Measurements from ENCODE around the gene CFAP61.
"Not testable (repeated sequence)": the region's sequence is repeated elsewhere in the genome, so short reads cannot be mapped to it uniquely, and the experiment has no call there.

The CFAP61 gene

GRCh38 chr20:20095114-20095872 lies 43.0 kb downstream of the CFAP61 start:
- DNase-seq = no peak

GRCh38 chr20:20096421-20096820 lies 44.1 kb downstream of the CFAP61 start:
- DNase-seq = no peak

- no peak for DNase-seq
Observed at GRCh38 chr20:20100881-20101280, 48.5 kb downstream of the CFAP61 start.

- DNase-seq = no peak
Observed at GRCh38 chr20:20102163-20102562, 49.8 kb downstream of the CFAP61 start.

GRCh38 chr20:20102716-20103258 lies 50.5 kb downstream of the CFAP61 start:
- DNase-seq = no peak

GRCh38 chr20:20103486-20103885 lies 51.2 kb downstream of the CFAP61 start:
- no peak for DNase-seq

- DNase-seq = not testable (repeated sequence)
Observed at GRCh38 chr20:20123187-20123586, 70.9 kb downstream of the CFAP61 start.

GRCh38 chr20:20130399-20130798 lies 78.1 kb downstream of the CFAP61 start:
- DNase-seq = peak; percentile 66

GRCh38 chr20:20134941-20135575 lies 82.7 kb downstream of the CFAP61 start:
- DNase-seq = no peak

- DNase-seq = no peak
Observed at GRCh38 chr20:20136313-20136712, 84.0 kb downstream of the CFAP61 start.

- no peak for DNase-seq
Observed at GRCh38 chr20:20137851-20138250, 85.5 kb downstream of the CFAP61 start.

- DNase-seq = no peak
Observed at GRCh38 chr20:20138301-20139064, 86.2 kb downstream of the CFAP61 start.

GRCh38 chr20:20139403-20139802 lies 87.1 kb downstream of the CFAP61 start:
- no peak for DNase-seq

GRCh38 chr20:20143165-20143564 lies 90.8 kb downstream of the CFAP61 start:
- DNase-seq = no peak

- no peak for DNase-seq
Observed at GRCh38 chr20:20143646-20144045, 91.3 kb downstream of the CFAP61 start.

- no peak for DNase-seq
Observed at GRCh38 chr20:20148779-20149178, 96.4 kb downstream of the CFAP61 start.

- no peak for DNase-seq
Observed at GRCh38 chr20:20150241-20150640, 97.9 kb downstream of the CFAP61 start.

- no peak for DNase-seq
Observed at GRCh38 chr20:20160520-20160919, 108.2 kb downstream of the CFAP61 start.

GRCh38 chr20:20161611-20162010 lies 109.3 kb downstream of the CFAP61 start:
- DNase-seq = no peak

GRCh38 chr20:20167698-20168097 lies 115.4 kb downstream of the CFAP61 start:
- no peak for DNase-seq

GRCh38 chr20:20173254-20173653 lies 120.9 kb downstream of the CFAP61 start:
- no peak for DNase-seq

- DNase-seq = no peak
Observed at GRCh38 chr20:20174089-20174835, 121.9 kb downstream of the CFAP61 start.

GRCh38 chr20:20181322-20181721 lies 129.0 kb downstream of the CFAP61 start:
- DNase-seq = no peak
